ENCODE measurements around the gene ZNF837.

GRCh38 chr19:58395220-58395978 is 14.6 kb upstream of the ZNF837 start, which contains the start of gene RNF225:
- TF ChIP-seq CTCF (IDR thresholded peaks at IDR 0.05): no peak
- no peak; the same call in 1 of the 2 replicates for TF ChIP-seq ATF1 (CRISPR knock-in tag; IDR thresholded peaks at IDR 0.05)
- TF ChIP-seq ZSCAN18 (CRISPR knock-in tag; IDR thresholded peaks at IDR 0.05): no peak
- no peak for TF ChIP-seq NR2C2 (CRISPR knock-in tag; IDR thresholded peaks at IDR 0.05)
- no peak for TF ChIP-seq ATF6 (CRISPR knock-in tag; IDR thresholded peaks at IDR 0.05)
- TF ChIP-seq ELF4 (CRISPR knock-in tag; IDR thresholded peaks at IDR 0.05; ENCODE audit: low read depth): no peak
- TF ChIP-seq IRF1 (CRISPR knock-in tag; IDR thresholded peaks at IDR 0.05): no peak
- peak; percentile 78 for TF ChIP-seq NFATC4 (CRISPR knock-in tag; IDR thresholded peaks at IDR 0.05)
- TF ChIP-seq, protein P1, sequence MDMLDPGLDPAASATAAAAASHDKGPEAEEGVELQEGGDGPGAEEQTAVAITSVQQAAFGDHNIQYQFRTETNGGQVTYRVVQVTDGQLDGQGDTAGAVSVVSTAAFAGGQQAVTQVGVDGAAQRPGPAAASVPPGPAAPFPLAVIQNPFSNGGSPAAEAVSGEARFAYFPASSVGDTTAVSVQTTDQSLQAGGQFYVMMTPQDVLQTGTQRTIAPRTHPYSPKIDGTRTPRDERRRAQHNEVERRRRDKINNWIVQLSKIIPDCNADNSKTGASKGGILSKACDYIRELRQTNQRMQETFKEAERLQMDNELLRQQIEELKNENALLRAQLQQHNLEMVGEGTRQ (CRISPR knock-in tag; IDR thresholded peaks at IDR 0.05): no peak
- TF ChIP-seq, protein P2, sequence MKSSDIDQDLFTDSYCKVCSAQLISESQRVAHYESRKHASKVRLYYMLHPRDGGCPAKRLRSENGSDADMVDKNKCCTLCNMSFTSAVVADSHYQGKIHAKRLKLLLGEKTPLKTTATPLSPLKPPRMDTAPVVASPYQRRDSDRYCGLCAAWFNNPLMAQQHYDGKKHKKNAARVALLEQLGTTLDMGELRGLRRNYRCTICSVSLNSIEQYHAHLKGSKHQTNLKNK (CRISPR knock-in tag; IDR thresholded peaks at IDR 0.05): no peak; the same call in 1 of the 2 replicates
- no peak for TF ChIP-seq ZNF396 (CRISPR knock-in tag; IDR thresholded peaks at IDR 0.05; ENCODE audit: borderline replicate concordance)
- TF ChIP-seq, protein P3, sequence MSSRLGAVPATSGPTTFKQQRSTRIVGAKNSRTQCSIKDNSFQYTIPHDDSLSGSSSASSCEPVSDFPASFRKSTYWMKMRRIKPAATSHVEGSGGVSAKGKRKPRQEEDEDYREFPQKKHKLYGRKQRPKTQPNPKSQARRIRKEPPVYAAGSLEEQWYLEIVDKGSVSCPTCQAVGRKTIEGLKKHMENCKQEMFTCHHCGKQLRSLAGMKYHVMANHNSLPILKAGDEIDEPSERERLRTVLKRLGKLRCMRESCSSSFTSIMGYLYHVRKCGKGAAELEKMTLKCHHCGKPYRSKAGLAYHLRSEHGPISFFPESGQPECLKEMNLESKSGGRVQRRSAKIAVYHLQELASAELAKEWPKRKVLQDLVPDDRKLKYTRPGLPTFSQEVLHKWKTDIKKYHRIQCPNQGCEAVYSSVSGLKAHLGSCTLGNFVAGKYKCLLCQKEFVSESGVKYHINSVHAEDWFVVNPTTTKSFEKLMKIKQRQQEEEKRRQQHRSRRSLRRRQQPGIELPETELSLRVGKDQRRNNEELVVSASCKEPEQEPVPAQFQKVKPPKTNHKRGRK (CRISPR knock-in tag; IDR thresholded peaks at IDR 0.05; ENCODE audit: borderline replicate concordance): no peak
